D341Med (cell line): ENCODE measurements around the gene SLC6A3.

Source experiments
- DNase-seq: peaks from one replicate; pipeline ENCODE4 v3.0.0; 2012; ENCODE audit warnings: low spot score

SLC6A3 gene

GRCh38 chr5:1445313-1445688 lies at the start of gene SLC6A3:
Gene SLC6A3, minus strand, starts transcription at chr5:1445440. Its CDS starts 2,243 bp downstream, at chr5:1443197.
- peak; percentile 86 for DNase-seq

- DNase-seq = no peak
These were observed 48.7 kb upstream of the SLC6A3 start for GRCh38 chr5:1493941-1494340.

- no peak for DNase-seq
These were observed 48.2 kb upstream of the SLC6A3 start for GRCh38 chr5:1493413-1493812.

GRCh38 chr5:1492757-1493156 lies 47.5 kb upstream of the SLC6A3 start:
- no peak for DNase-seq

- DNase-seq = no peak
These were observed 45.1 kb upstream of the SLC6A3 start for GRCh38 chr5:1490376-1490775.

GRCh38 chr5:1489754-1490153 lies 44.5 kb upstream of the SLC6A3 start:
- no peak for DNase-seq

- no peak for DNase-seq
These were observed 43.8 kb upstream of the SLC6A3 start for GRCh38 chr5:1488882-1489680.

GRCh38 chr5:1487079-1487764 lies 42.0 kb upstream of the SLC6A3 start:
- DNase-seq = no peak

- DNase-seq = no peak
These were observed 41.0 kb upstream of the SLC6A3 start for GRCh38 chr5:1486271-1486670.

GRCh38 chr5:1485579-1486118 lies 40.4 kb upstream of the SLC6A3 start:
- DNase-seq = no peak

GRCh38 chr5:1484730-1485578 lies 39.7 kb upstream of the SLC6A3 start:
- no peak for DNase-seq

GRCh38 chr5:1483856-1484729 lies 38.9 kb upstream of the SLC6A3 start:
- no peak for DNase-seq

GRCh38 chr5:1483064-1483463 lies 37.8 kb upstream of the SLC6A3 start:
- no peak for DNase-seq

GRCh38 chr5:1481959-1482331 lies 36.7 kb upstream of the SLC6A3 start:
- no peak for DNase-seq

GRCh38 chr5:1481266-1481958 lies 36.2 kb upstream of the SLC6A3 start:
- DNase-seq = no peak

GRCh38 chr5:1480806-1481205 lies 35.6 kb upstream of the SLC6A3 start:
- DNase-seq = no peak

- DNase-seq = no peak
These were observed 35.0 kb upstream of the SLC6A3 start for GRCh38 chr5:1480217-1480616.

GRCh38 chr5:1479581-1480188 lies 34.4 kb upstream of the SLC6A3 start:
- DNase-seq = peak; percentile 80

GRCh38 chr5:1479066-1479465 lies 33.8 kb upstream of the SLC6A3 start:
- DNase-seq = no peak

- no peak for DNase-seq
These were observed 33.2 kb upstream of the SLC6A3 start for GRCh38 chr5:1478271-1479035.
